Measurements from ENCODE around the gene PHACTR4. TPM values are rescaled to one million over a fixed set of nuclear protein-coding genes. Genes with fewer than 3 reads are reported as not detected.
"Not testable (repeated sequence)": the region's sequence is repeated elsewhere in the genome, so short reads cannot be mapped to it uniquely, and the experiment has no call there.

PHACTR4 gene
- total RNA-seq, 1 donor, result 16.3 TPM

DNA sequence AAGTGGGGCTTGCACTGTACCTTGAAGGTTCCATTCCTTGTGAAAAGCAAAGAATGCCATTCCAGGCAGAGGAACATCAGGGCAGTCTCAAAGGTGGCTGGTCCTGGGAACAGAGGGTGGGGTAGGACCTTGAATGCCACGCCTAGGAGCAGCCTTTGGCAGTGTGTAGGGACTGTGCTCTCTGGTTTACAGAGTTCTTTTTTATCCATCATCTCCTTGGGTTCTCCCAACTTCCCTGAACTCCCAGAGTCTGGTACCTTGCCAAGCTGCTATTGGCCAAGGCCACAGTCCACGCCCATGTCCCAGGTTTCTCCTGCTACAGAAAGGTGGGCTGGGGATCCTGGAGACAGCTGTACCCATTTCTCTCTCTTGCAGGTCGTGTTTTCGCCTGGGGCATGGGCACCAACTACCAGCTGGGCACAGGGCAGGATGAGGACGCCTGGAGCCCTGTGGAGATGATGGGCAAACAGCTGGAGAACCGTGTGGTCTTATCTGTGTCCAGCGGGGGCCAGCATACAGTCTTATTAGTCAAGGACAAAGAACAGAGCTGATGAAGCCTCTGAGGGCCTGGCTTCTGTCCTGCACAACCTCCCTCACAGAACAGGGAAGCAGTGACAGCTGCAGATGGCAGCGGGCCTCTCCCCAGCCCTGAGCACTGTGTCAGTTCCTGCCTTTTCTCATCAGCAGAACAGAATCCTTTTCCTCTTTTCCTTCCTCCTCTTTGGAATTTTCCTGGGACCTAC, 168.1 kb downstream of the PHACTR4 start:
- DNase-seq (ENCODE audit: low read depth), result no peak
- H3K4me3 ChIP-seq (ENCODE audit: low read depth, low read length), result no peak overlapping the region
- TF ChIP-seq, protein P1, sequence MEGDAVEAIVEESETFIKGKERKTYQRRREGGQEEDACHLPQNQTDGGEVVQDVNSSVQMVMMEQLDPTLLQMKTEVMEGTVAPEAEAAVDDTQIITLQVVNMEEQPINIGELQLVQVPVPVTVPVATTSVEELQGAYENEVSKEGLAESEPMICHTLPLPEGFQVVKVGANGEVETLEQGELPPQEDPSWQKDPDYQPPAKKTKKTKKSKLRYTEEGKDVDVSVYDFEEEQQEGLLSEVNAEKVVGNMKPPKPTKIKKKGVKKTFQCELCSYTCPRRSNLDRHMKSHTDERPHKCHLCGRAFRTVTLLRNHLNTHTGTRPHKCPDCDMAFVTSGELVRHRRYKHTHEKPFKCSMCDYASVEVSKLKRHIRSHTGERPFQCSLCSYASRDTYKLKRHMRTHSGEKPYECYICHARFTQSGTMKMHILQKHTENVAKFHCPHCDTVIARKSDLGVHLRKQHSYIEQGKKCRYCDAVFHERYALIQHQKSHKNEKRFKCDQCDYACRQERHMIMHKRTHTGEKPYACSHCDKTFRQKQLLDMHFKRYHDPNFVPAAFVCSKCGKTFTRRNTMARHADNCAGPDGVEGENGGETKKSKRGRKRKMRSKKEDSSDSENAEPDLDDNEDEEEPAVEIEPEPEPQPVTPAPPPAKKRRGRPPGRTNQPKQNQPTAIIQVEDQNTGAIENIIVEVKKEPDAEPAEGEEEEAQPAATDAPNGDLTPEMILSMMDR (IDR thresholded peaks at IDR 0.05; ENCODE audit: insufficient read depth, low read length), result no peak

DNA sequence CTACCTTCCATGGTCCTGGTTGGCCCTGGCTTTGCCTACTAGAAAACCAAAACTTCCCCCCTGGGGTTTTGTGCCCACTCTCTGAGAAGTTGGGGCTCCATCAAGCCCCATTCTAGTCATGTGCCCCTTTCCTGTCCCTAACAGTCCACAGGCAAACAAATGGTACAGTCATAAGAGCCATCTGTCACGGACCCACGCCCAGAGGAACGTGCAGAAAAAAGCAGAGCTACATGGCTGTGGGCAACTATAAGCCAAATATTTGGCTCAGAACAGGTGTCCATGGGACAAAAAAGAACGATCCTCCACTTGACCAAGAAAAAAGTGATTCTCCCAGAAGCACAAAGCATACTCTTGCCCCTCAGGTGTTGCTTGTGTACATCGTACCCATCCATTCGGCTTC, 168.7 kb downstream of the PHACTR4 start:
- DNase-seq (ENCODE audit: low read depth), result no peak
- no peak overlapping the region for H3K4me3 ChIP-seq (ENCODE audit: low read depth, low read length)
- TF ChIP-seq, protein P1 (IDR thresholded peaks at IDR 0.05; ENCODE audit: insufficient read depth, low read length), result no peak

DNA sequence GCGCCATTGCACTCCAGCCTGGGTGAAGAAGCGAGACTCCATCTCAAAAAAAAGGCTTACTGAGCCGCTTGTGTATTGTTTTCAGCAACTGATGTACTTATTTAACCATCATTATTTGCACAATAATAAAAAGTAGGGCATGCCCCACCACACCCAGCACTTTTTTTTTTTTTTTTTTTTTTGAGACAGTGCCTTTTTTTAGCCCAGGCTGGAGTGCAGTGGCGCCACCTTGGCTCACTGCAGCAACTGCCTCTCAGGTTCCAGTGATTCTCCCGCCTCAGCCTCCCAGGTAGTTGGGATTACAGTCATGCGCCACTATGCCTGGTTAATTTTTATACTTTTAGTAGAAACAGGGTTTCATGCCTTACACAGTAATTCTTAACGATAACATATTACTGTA, 171.1 kb downstream of the PHACTR4 start:
- no peak overlapping the region for H3K4me3 ChIP-seq (ENCODE audit: low read depth, low read length)
- no peak for DNase-seq (ENCODE audit: low read depth)
- TF ChIP-seq, protein P1 (IDR thresholded peaks at IDR 0.05; ENCODE audit: insufficient read depth, low read length), result no peak

- not testable (repeated sequence) for H3K4me3 ChIP-seq (ENCODE audit: low read depth, low read length); DNase-seq (ENCODE audit: low read depth)
These were observed 172.0 kb downstream of the PHACTR4 start for GRCh38 chr1:28541414-28542015.

DNA sequence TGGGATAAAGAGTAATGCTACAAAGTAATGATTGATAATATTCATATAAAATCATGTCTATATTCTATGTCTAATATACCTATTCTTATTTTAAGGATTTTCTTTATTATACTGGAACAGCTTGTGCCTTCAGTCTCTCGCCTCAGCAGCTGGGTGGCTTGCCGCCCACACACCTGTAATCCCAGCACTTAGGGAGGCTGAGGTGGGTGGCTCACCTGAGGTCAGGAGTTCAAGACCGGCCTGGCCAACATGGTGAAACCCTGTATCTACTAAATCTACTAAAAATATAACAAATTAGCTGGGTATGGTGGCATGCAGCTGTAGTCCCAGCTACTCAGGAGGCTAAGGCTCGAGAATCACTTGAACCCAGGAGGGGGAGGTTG, 175.7 kb downstream of the PHACTR4 start:
- DNase-seq (ENCODE audit: low read depth), result no peak
- TF ChIP-seq, protein P1 (IDR thresholded peaks at IDR 0.05; ENCODE audit: insufficient read depth, low read length), result no peak
- no peak overlapping the region for H3K4me3 ChIP-seq (ENCODE audit: low read depth, low read length)

DNA sequence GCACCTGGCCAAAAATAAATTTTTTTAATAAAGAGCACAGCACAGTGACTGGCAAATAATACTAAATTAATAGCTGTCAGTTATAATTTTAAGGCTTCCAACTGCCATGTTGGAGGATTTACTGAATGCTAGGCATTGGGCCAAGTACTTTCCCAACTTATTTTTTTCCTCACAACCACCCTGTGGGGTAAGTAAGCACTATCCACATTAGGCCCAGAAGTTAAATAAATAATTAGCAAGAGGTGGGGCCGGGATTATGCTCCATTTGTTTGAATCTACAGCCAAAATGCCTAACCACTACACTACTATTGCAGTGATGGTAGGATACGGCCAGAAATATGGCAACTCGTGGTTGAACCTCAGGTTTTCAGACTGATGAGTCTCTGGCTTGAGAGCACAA, 178.8 kb downstream of the PHACTR4 start:
- H3K4me3 ChIP-seq (ENCODE audit: low read depth, low read length), result no peak overlapping the region
- DNase-seq (ENCODE audit: low read depth), result no peak
- TF ChIP-seq, protein P1 (IDR thresholded peaks at IDR 0.05; ENCODE audit: insufficient read depth, low read length), result no peak

Small RNA genes lying within 50 kb of the gene (small RNA-seq; reads per million reads assigned to genes)
- gene RF00019 (not detected), gene RNU6ATAC27P (not detected), gene SNORA73A (not detected), gene SNORA73B (6,952 reads per million, percentile 100 among the genes with 10 or more reads in this experiment)

Other genes starting within 250 kb of the PHACTR4 start
- gene PTAFR, start 193.1 kb upstream of the PHACTR4 start, total RNA-seq (ENCODE audit: low replicate concordance), result under 0.01 and 0.65 TPM in 2 replicates
- 76.4 and 155 TPM in 2 replicates for gene DNAJC8, start 136.7 kb upstream of the PHACTR4 start, total RNA-seq (ENCODE audit: low replicate concordance)
- gene ATP5IF1, start 133.6 kb upstream of the PHACTR4 start, total RNA-seq (ENCODE audit: low replicate concordance), result 108 and 171 TPM in 2 replicates
- 33.2 and 47.4 TPM in 2 replicates for gene SESN2, start 110.2 kb upstream of the PHACTR4 start, total RNA-seq (ENCODE audit: low replicate concordance)
- 6.7 and 14.0 TPM in 2 replicates for gene MED18, start 40.7 kb upstream of the PHACTR4 start, total RNA-seq (ENCODE audit: low replicate concordance)
- 28.8 and 101 TPM in 2 replicates for gene RCC1, start 136.3 kb downstream of the PHACTR4 start, total RNA-seq (ENCODE audit: low replicate concordance)
- 18.8 and 29.7 TPM in 2 replicates for gene TRNAU1AP, start 183.3 kb downstream of the PHACTR4 start, total RNA-seq (ENCODE audit: low replicate concordance)
- gene RAB42, start 222.5 kb downstream of the PHACTR4 start, total RNA-seq (ENCODE audit: low replicate concordance), result 1.6 and 3.4 TPM in 2 replicates

All from fibroblast of the aortic adventitia (primary cell).